Ovary (tissue), 3 donors: ENCODE data around the gene H2AZ2.

Source experiments
- EP300 ChIP-seq: sonication (generic); formaldehyde crosslinking; IDR thresholded peaks from one replicate; pipeline ENCODE4 v1.6.1; 2017; ENCODE audit warnings: antibody characterized with exemption
- POLR2A ChIP-seq: fragments of 450-650 bp; IDR thresholded peaks from one replicate; pipeline ENCODE4 v1.6.1; 2017; ENCODE audit warnings: antibody characterized with exemption, mild to moderate bottlenecking, moderate library complexity
- TF ChIP-seq, protein P1 (sequence below), 3 donors: fragments of 450-650 bp in 2 of 3; fragments of 200-600 bp in 1 of 3; IDR thresholded peaks; one replicate each; pipeline versions ENCODE4 v1.5.1 to v1.8.0; 2016 to 2022; ENCODE audit warnings: antibody characterized with exemption in 3 of 3, mild to moderate bottlenecking in 1 of 3
- donor health status: DM: no; HTN: no; CAD: no.

DNA sequence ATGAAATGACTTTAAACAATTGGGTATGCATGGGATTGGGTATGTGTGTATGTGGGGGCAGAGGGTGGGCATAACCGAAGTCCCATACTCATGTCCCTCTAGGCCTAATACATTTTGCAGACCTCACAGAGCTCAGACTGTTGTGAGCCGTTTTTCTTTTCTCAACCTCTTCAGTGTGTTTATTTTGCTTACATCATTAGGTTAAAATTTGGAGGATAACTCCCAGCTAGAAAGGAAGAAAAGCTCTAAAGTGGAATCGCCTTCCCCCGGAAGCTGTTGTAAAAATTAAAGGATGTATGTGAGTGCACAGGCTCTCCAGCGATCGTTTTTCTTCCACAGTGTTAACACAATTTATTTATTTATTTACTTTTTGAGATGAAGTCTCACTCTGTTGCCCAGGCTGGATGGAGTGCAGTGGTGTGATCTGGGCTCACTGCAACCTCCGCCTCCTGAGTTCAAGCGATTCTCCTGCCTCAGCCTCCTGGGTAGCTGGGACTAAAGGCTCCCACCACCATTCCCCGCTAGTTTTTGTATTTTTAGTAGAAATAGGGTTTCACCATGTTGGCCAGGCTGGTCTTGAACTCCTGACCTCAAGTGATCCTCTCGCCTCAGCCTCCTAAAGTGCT is 1.5 kb upstream of the H2AZ2 start:
- TF ChIP-seq, protein P1, sequence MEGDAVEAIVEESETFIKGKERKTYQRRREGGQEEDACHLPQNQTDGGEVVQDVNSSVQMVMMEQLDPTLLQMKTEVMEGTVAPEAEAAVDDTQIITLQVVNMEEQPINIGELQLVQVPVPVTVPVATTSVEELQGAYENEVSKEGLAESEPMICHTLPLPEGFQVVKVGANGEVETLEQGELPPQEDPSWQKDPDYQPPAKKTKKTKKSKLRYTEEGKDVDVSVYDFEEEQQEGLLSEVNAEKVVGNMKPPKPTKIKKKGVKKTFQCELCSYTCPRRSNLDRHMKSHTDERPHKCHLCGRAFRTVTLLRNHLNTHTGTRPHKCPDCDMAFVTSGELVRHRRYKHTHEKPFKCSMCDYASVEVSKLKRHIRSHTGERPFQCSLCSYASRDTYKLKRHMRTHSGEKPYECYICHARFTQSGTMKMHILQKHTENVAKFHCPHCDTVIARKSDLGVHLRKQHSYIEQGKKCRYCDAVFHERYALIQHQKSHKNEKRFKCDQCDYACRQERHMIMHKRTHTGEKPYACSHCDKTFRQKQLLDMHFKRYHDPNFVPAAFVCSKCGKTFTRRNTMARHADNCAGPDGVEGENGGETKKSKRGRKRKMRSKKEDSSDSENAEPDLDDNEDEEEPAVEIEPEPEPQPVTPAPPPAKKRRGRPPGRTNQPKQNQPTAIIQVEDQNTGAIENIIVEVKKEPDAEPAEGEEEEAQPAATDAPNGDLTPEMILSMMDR (IDR thresholded peaks at IDR 0.05): no peak
- TF ChIP-seq POLR2A: no peak
- TF ChIP-seq EP300: no peak
